ENCODE data around the gene ST6GALNAC1. TPM values are rescaled to one million over a fixed set of nuclear protein-coding genes. Genes with fewer than 3 reads are reported as not detected.

Gene ST6GALNAC1
- total and polyA plus RNA-seq, 2 experiments from 2014 or later: not detected

DNA sequence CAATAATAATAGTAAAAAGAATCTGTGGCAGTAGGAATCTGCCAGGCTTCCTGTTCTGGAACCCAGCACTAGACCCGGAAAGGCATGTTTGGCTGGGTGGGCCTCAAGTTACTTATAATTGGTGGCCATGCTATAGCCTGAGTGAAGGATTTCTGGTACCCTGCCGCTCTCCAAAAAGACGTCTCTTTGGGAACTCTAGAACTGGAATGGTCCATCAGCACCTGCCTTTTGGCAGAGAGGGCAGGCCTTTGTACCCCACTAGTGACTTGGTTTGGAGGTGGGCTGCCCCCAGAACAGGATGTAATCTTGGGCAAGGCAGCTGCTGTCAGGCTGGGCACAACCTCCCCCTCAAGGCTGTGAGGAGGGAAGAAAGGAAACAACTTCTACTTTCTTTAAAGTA is 29.3 kb upstream of the ST6GALNAC1 start:
- no peak for DNase-seq
- TF ChIP-seq EZH2 (IDR thresholded peaks at IDR 0.05; ENCODE audit: insufficient read depth, poor library complexity, severe bottlenecking) (no peak), EZH2phosphoT487 (IDR thresholded peaks at IDR 0.05; ENCODE audit: insufficient read depth, low read depth) (no peak)
- Histone ChIP-seq H3K9ac (peak overlapping the region; percentile 80; the same call in 1 of the 2 replicates), H3K4me1 (ENCODE audit: insufficient read depth) (peaks cover 30% of the 10 kb centered on the region), H3K27me3 (replicated peaks; ENCODE audit: insufficient read depth) (no peaks in the 10 kb centered on the region), H3K27ac (peak overlapping the region; percentile 21), H4K20me1 (ENCODE audit: insufficient read depth) (no peaks in the 10 kb centered on the region), H3F3A (ENCODE audit: insufficient read depth) (peaks cover 41% of the 10 kb centered on the region), H3K36me3 (ENCODE audit: low read depth) (peaks cover 5% of the 10 kb centered on the region; the same call in 1 of the 2 replicates), H2AFZ (no peak overlapping the region), H3K9me2 (ENCODE audit: insufficient read depth) (no peaks in the 10 kb centered on the region), H3K4me2 (ENCODE audit: unreplicated experiment) (peak overlapping the region; percentile 87), H3K4me3 (peak overlapping the region; percentile 81), H3K79me2 (ENCODE audit: insufficient read depth) (no peaks in the 10 kb centered on the region), H3K9me3 (ENCODE audit: low read depth) (no peaks in the 10 kb centered on the region)
- in situ Hi-C loops (cut with MboI): no loop called here
- 92 to 94% methylated on average over 3 of the region's 3 CpGs for WGBS, 2 experiments (ENCODE audit: low coverage in 1 of 2, low lambda C conversion rate in 2 of 2, missing lambda C conversion rate in 2 of 2)

- peaks cover 30% of the 10 kb centered on the region for H3K4me1 ChIP-seq (ENCODE audit: insufficient read depth)
- H3K27me3 ChIP-seq (replicated peaks; ENCODE audit: insufficient read depth): no peaks in the 10 kb centered on the region
- 46 to 48% methylated on average over 13 of the region's 13 CpGs for whole genome bisulfite sequencing, 2 experiments (ENCODE audit: low coverage in 1 of 2, low lambda C conversion rate in 2 of 2, missing lambda C conversion rate in 2 of 2)
- H2AFZ ChIP-seq: peak overlapping the region; percentile 82
- TF ChIP-seq EZH2phosphoT487 (IDR thresholded peaks at IDR 0.05; ENCODE audit: insufficient read depth, low read depth) (no peak), EZH2 (IDR thresholded peaks at IDR 0.05; ENCODE audit: insufficient read depth, poor library complexity, severe bottlenecking) (no peak)
- in situ Hi-C loops (cut with MboI): no loop called here
- no peaks in the 10 kb centered on the region for H3K79me2 ChIP-seq (ENCODE audit: insufficient read depth)
- peak overlapping the region; percentile 81 for H3K4me3 ChIP-seq
- peaks cover 5% of the 10 kb centered on the region; the same call in 1 of the 2 replicates for H3K36me3 ChIP-seq (ENCODE audit: low read depth)
- H3K27ac ChIP-seq: peak overlapping the region; percentile 59
- peaks cover 41% of the 10 kb centered on the region for H3F3A ChIP-seq (ENCODE audit: insufficient read depth)
- H4K20me1 ChIP-seq (ENCODE audit: insufficient read depth): no peaks in the 10 kb centered on the region
- H3K9me3 ChIP-seq (ENCODE audit: low read depth): no peaks in the 10 kb centered on the region
- H3K9me2 ChIP-seq (ENCODE audit: insufficient read depth): no peaks in the 10 kb centered on the region
- H3K9ac ChIP-seq: peak overlapping the region; percentile 80
- peak; percentile 55 for DNase-seq
- peak overlapping the region; percentile 87 for H3K4me2 ChIP-seq (ENCODE audit: unreplicated experiment)
These were observed 28.8 kb upstream of the ST6GALNAC1 start for GRCh38 chr17:76672270-76672851.

GRCh38 chr17:76671912-76672262 is 28.3 kb upstream of the ST6GALNAC1 start:
- Histone ChIP-seq H3K27ac (peak overlapping the region; percentile 59), H3F3A (ENCODE audit: insufficient read depth) (peaks cover 41% of the 10 kb centered on the region), H3K27me3 (replicated peaks; ENCODE audit: insufficient read depth) (no peaks in the 10 kb centered on the region), H3K9ac (peak overlapping the region; percentile 80), H3K36me3 (ENCODE audit: low read depth) (peaks cover 5% of the 10 kb centered on the region; the same call in 1 of the 2 replicates), H3K4me2 (ENCODE audit: unreplicated experiment) (peak overlapping the region; percentile 87), H2AFZ (peak overlapping the region; percentile 82), H3K4me1 (ENCODE audit: insufficient read depth) (peaks cover 30% of the 10 kb centered on the region), H3K9me2 (ENCODE audit: insufficient read depth) (no peaks in the 10 kb centered on the region), H4K20me1 (ENCODE audit: insufficient read depth) (no peaks in the 10 kb centered on the region), H3K9me3 (ENCODE audit: low read depth) (no peaks in the 10 kb centered on the region), H3K4me3 (peak overlapping the region; percentile 81), H3K79me2 (ENCODE audit: insufficient read depth) (no peaks in the 10 kb centered on the region)
- 1% methylated on average over 19 of the region's 19 CpGs for WGBS, 2 experiments (ENCODE audit: low coverage in 1 of 2, low lambda C conversion rate in 2 of 2, missing lambda C conversion rate in 2 of 2)
- TF ChIP-seq EZH2 (IDR thresholded peaks at IDR 0.05; ENCODE audit: insufficient read depth, poor library complexity, severe bottlenecking): no peak
- no peak for TF ChIP-seq EZH2phosphoT487 (IDR thresholded peaks at IDR 0.05; ENCODE audit: insufficient read depth, low read depth)
- in situ Hi-C loops (cut with MboI): no loop called here
- DNase-seq: no peak

DNA sequence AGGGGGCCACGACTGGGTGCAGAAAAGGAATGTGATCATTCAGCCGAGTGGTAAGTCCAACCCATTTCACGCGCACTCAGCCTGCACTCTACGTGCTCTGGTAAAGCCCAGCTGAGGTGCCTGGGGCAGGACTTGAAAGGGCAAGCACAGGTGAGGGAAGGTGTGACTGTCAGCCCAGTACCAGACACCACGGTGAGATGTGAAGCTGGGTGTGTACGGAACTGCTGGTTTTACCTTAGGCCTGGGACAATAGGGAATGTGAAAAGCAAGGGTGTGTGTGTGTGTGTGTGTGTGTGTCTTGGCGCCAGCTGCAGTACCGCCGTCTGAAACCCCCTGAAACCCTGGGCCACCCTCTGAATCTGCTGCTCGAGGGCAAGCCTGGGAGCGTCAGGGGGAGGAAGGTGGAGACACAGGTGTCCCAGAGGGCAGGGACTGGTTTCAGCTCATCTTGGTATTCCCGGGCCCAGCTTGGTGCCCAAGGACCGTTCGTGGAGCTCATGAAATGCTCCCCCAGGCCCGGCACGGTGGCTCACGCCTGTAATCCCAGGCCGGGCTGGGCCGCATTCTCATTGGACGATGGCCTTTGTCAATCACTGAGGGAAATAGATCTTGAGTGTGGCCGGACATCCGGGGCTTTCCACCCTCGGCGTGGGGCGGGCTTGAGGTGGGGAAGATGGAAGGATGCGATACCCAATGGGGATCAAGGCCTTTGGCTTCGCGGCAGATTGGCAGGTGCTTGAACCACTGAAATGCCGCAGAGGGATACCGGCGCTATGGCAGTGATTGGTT is 27.8 kb upstream of the ST6GALNAC1 start:
- Histone ChIP-seq H3K27ac (peak overlapping the region; percentile 59; the same call in 1 of the 2 replicates), H3K9me2 (ENCODE audit: insufficient read depth) (no peaks in the 10 kb centered on the region), H3K9me3 (ENCODE audit: low read depth) (no peaks in the 10 kb centered on the region), H3F3A (ENCODE audit: insufficient read depth) (peaks cover 41% of the 10 kb centered on the region), H3K27me3 (replicated peaks; ENCODE audit: insufficient read depth) (no peaks in the 10 kb centered on the region), H3K79me2 (ENCODE audit: insufficient read depth) (no peaks in the 10 kb centered on the region), H3K4me1 (ENCODE audit: insufficient read depth) (peaks cover 30% of the 10 kb centered on the region), H3K36me3 (ENCODE audit: low read depth) (peaks cover 5% of the 10 kb centered on the region; the same call in 1 of the 2 replicates), H3K9ac (peak overlapping the region; percentile 80), H3K4me2 (ENCODE audit: unreplicated experiment) (peak overlapping the region; percentile 89), H3K4me3 (peak overlapping the region; percentile 81), H4K20me1 (ENCODE audit: insufficient read depth) (no peaks in the 10 kb centered on the region), H2AFZ (peak overlapping the region; percentile 88)
- in situ Hi-C loops (cut with MboI): no loop called here
- TF ChIP-seq EZH2 (IDR thresholded peaks at IDR 0.05; ENCODE audit: insufficient read depth, poor library complexity, severe bottlenecking): no peak
- no peak for TF ChIP-seq EZH2phosphoT487 (IDR thresholded peaks at IDR 0.05; ENCODE audit: insufficient read depth, low read depth)
- 8 to 10% methylated on average over 32 of the region's 32 CpGs for WGBS, 2 experiments (ENCODE audit: low coverage in 1 of 2, low lambda C conversion rate in 2 of 2, missing lambda C conversion rate in 2 of 2)
- DNase-seq: peak; percentile 100
